CD4-positive, alpha-beta T cell treated with Interleukin-6 for 4 hours (primary cell): Measurements from ENCODE around the gene ZNF534.
"Not testable (repeated sequence)": the region's sequence is repeated elsewhere in the genome, so short reads cannot be mapped to it uniquely, and the experiment has no call there.

Experiments used
- DNase-seq: peaks from one replicate; pipeline ENCODE4 v3.0.0-alpha.2; 2020; ENCODE audit warnings: mixed read lengths

The ZNF534 gene

GRCh38 chr19:52428937-52429336, at the start of gene ZNF534:
TSS of gene ZNF534 (plus strand) at chr19:52429148. CDS start at chr19:52431475, 2,327 bp downstream.
- no peak for DNase-seq

DNA sequence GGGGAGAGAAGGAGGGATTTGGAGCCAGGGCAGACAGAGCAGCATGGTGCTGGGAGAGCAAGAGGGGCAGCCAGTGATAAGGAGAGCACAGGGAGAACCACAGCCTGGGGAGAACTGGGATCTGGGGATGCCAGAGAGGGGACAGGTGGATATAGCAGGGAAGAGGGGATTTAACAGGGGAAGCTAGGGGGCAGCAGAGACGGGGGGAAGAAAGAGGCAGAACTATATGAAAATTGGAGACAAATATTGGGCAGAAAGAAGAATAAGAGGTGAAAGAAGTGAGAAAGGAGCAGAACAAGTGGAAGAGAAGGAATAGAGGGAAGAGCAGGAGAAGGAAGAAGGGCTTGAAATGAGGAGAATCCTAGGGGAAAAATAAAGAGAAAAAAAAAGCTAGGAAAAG, 37.8 kb upstream of the ZNF534 start:
- no peak for DNase-seq

DNA sequence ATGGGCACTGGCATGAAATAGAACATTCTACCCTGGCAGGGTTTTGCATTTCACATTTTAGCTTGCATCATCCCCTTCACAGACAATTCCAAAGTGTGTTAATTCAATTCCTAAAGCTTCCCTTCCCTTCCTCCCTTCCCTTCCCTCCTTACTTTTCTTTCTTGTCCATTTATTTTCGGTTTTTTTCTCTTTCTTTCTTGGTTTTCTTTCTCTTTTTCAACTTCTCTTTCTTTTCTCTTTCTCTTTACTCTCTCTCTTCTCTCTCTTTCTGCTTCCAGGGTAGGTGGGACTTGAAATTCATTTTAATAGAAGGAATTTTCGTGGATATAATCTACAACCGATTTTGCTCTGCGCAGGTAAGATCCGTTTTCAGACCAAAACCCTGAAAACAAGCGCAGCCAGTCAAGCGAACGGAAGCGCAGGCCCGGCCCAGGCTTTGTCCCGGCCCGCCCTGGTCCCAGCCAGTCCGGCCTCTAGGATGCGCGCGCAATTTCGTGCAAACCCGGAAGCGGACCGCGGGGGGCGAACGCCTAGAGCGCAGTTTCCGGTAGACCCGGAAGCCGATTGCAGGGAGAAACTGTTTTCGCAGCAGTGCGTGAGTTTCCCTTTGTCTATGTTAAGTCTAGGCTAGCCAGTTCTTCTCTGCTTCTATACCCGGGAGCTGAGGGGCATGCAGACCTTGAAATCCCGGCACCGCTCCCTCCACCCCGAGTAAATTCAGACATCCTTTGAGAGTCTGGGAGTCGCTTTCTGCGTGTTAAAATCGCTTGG, 31.5 kb upstream of the ZNF534 start, which contains the start of gene ZNF528:
ZNF528 (plus strand) TSS at position 540 of the 771 bp plus-strand sequence. CDS start 4,165 bp downstream, outside the sequence.
- DNase-seq = peak; percentile 94

DNA sequence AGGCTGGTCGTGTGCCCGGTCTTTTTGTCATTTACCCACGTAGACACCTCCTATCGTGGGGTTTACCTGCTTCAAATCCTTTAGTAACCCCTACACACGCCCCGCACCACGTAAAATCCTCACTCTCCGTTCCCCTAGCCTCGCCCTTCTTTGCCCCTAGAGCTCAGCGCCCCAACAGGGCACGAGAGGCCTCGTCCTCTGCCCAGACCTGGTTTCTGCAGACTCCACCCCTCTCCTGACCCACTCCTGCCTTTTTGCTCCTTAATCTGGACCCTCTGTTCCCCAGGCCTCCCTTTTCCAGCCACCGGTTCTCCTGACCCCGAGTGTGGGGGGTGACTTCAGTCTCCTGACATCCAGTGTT, 30.9 kb upstream of the ZNF534 start:
- no peak for DNase-seq

- DNase-seq = no peak
Measured at GRCh38 chr19:52410276-52410675, 18.7 kb upstream of the ZNF534 start.

DNA sequence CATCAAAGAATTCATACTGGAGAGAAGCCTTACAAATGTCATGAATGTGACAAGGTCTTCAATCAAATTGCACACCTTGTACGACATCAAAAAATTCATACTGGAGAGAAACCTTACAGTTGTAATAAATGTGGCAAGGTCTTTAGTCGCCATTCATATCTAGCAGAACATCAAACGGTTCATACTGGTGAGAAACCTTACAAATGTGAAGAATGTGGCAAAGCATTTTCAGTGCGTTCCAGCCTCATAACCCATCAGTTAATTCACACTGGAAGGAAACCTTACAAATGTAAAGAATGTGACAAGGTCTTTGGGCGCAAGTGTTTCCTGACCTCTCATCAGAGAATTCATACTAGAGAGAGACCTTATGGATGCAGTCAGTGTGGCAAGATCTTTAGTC, 13.2 kb upstream of the ZNF534 start:
- DNase-seq = no peak

DNA sequence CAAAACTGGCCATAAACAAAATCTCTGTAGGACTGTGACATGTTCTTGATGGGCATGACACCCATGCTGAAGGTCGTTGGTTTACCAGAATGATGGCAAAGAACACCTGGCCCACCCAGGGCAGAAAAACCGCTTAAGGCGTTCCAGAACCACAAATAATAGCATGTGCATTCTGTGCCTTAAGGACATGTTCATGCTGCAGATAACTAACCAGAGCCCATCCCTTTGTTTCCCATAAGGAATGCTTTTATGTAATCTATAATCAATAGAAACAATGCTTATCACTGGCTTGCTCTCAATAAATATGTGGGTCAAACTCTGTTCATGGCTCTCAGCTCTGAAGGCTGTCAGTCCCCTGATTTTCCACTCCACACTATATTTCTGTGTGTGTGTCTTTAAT, 13.2 kb downstream of the ZNF534 start:
- DNase-seq = no peak

GRCh38 chr19:52444506-52444905, 15.6 kb downstream of the ZNF534 start:
- no peak for DNase-seq

DNA sequence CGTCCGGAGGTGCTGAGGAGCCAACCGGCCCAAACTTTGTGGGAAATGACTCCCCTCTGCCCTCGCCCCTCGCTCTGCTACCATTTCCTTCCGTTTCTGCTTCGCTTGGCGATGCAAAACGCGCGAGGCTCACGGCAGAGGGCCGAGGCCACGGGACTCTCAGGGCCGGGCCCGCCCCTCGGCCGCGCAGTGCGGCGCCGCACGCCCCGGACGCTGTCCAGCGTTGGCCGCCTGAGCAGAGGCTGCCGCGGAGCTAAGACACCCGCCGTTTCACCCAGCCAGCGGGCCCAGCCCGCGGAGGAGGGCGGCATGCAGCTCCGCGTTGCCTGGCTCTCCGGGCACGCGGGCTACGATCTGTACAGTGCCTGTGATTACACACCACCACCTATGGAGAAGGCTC, 22.3 kb downstream of the ZNF534 start:
- DNase-seq = no peak

- DNase-seq = peak; percentile 71
Measured at GRCh38 chr19:52453324-52454094, 24.6 kb downstream of the ZNF534 start, which contains the start of gene ZNF578. TSS of gene ZNF578 (plus strand) at chr19:52453553. CDS start at chr19:52501846, 48,293 bp downstream.

DNA sequence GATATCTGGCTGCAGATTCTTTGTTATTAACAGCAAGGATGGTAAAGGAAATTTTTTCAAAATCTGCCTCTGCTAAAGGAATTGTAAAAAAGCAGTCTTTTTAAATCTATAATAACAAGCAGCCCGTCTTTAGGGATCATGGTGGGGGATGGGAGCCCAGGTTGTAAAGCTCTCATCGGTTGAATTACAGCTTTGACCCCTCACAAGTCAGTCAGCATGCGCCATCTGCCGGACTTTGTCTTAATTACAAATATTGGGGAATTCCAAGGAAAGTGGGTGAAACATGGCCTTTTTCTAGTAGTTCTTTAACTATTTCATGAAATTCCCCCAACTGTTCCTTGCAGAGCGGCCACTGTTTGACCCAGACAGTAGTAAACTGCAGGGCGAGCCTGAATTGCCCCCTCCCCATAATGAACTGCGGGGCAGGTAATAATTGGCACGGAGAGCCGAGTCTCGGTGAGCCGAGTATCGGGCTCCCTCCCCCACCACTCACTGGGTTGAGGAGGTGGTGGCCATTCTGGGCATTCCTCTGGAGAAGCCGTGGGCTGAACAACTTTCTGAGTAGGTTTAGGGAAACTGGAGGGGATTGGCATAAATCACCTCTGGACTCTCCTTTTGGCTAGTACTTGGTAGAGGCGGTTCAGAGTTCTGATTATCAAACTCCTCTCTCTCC, 36.0 kb downstream of the ZNF534 start:
- no peak for DNase-seq

GRCh38 chr19:52473655-52474350, 44.9 kb downstream of the ZNF534 start:
- no peak for DNase-seq

- no peak for DNase-seq
Measured at GRCh38 chr19:52474351-52475127, 45.6 kb downstream of the ZNF534 start.

- DNase-seq = not testable (repeated sequence)
Measured at GRCh38 chr19:52484111-52484743, 55.3 kb downstream of the ZNF534 start.

GRCh38 chr19:52485064-52485463, 56.1 kb downstream of the ZNF534 start:
- not testable (repeated sequence) for DNase-seq

GRCh38 chr19:52485561-52486240, 56.8 kb downstream of the ZNF534 start:
- DNase-seq = not testable (repeated sequence)

- peak; percentile 5 for DNase-seq
Measured at GRCh38 chr19:52492201-52492993, 63.4 kb downstream of the ZNF534 start.

DNA sequence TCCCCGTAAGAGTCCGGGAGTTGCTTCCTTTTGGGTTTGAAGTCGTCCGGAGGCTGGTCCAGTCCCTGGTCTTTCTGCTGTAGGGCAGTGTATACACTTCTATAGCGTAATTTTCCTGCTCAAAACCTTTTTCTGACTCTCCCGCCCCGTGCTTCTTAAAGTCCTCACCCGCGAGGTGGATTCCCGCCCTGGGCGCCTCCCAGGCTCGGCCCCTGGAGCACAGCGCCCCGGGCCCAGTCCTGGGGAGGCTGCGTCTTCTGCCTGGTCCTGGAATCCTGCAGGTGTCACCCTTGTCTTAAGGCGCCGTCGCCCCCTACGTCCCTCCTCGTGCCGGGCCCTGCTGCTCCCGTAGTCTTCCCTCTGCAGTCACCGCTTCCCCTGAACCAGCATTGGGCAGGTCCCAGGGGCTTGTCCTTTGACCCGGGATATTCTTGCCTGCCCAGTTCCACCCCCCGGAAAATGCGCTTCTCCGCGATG, 64.1 kb downstream of the ZNF534 start:
- no peak for DNase-seq

DNA sequence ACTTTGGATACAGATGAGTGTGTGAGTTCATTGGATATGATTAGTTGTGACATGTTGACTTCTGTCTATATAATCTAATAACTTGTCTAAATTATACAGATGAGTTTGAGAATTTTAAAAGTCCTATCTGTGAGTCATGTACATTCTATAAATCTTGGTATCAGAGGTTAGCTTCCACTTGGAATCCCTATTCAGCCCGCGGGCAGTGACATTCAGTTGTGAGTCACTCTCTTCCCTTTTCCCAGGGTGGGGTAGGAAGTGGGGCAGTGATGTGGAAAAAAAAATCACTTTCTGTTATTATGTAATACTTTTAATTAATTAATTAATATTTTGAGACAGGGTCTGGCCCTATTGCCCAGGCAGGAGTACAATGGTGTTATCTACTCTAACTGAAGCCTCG, 65.6 kb downstream of the ZNF534 start:
- DNase-seq = no peak

DNA sequence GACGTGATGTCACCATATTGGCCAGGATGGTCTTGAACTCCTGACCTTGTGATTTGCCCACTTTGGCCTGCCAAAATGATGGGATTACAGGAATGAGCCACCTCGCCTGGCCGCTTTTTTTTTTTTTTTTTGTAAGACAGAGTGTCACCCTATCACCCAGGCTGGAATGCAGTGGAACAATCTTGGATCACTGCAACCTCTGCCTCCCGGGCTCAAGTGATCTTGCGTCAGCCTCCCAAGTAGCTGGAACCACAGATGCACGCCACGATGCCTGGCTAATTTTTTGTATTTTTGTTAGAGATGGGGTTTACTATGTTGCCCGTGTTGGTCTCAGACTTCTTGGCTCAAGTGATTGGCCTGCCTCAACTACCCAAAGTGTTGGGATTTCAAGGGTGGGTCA, 69.6 kb downstream of the ZNF534 start:
- no peak for DNase-seq
